ACC112 (cell line): ENCODE measurements around the gene GRB10.
A peak's percentile ranks its signal among the peaks of the same experiment; 100 is the strongest.

Experiments
- H2AFZ ChIP-seq: fragments of 200-600 bp; sonication (generic); one replicate; pipeline ENCODE4 v1.6.0; 2017; ENCODE audit warnings: antibody characterized with exemption, low read length; ENCODE audit not compliant: unreplicated experiment
- H3K27ac ChIP-seq: fragments of 200-600 bp; sonication (generic); 2 replicates; pipeline ENCODE4 v1.5.1; 2014; ENCODE audit warnings: low read depth, mild to moderate bottlenecking, antibody characterized with exemption, low read length, moderate library complexity
- H3K27me3 ChIP-seq: fragments of 200-600 bp; sonication (generic); 2 replicates; pipeline ENCODE4 v1.6.1; 2014; ENCODE audit warnings: mild to moderate bottlenecking, antibody characterized with exemption, low read length, moderate library complexity, mixed read lengths; ENCODE audit not compliant: insufficient read depth
- H3K36me3 ChIP-seq: fragments of 200-600 bp; sonication (generic); 2 replicates; pipeline ENCODE4 v1.6.1; 2016; ENCODE audit warnings: mild to moderate bottlenecking, antibody characterized with exemption, low read length, moderate library complexity, mixed read lengths; ENCODE audit not compliant: insufficient read depth
- H3K4me1 ChIP-seq: fragments of 200-600 bp; sonication (generic); one replicate; pipeline ENCODE4 v1.6.1; 2016; ENCODE audit warnings: low read length, mixed read lengths; ENCODE audit not compliant: insufficient read depth, unreplicated experiment, control insufficient read depth
- H3K4me3 ChIP-seq: fragments of 200-600 bp; sonication (generic); 2 replicates; pipeline ENCODE4 v1.5.1; 2014; ENCODE audit warnings: mild to moderate bottlenecking, low read depth, low read length
- H3K79me2 ChIP-seq: fragments of 200-600 bp; sonication (generic); one replicate; pipeline ENCODE4 v1.6.0; 2016; ENCODE audit warnings: low read length; ENCODE audit not compliant: control insufficient read depth, unreplicated experiment, insufficient read depth

GRB10 gene

DNA sequence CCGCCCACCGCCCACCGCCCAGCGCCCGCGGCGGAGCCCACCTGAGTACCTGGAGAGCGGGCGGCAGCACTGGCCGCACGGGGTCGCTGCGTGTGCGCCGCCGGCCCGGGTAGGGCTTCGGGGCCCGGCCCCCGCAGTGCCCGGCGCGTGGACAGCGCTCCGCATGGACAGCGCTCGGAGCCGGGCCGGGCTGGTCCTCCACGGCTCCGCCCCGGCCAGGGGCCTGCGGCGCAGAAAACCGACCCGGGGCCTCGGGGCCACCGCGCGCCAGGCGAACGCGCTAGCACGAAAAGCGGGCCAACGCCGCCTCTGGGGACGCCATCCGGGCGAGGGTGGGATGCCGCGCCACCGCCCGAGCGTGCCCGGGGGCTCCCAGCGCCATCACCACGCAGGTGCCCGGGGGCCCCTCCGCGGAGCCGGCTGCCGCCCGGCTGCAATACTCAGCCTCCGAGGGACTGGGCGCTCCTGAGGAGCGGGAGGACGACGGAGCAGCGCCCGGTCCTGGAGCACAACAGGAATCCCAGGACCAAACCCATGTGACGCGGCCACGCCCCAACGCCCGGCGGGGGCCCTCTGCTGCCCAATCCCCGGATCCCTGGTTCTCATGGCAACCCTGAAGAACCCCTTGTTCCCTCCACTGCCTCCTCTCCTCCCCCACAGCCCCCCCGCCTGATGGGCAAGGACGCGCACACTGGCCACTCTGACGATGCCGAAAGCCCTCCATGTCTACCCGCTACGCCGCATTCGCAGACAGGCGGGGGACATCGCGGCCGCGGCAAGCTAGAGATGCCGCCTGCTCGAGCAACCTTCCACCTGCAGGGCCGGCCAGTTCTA is at the start of gene GRB10:
Gene GRB10 (minus strand): TSS at position 522 of the 834 bp plus-strand sequence. CDS start 50,574 bp downstream, outside the sequence.
- Histone ChIP-seq H3K79me2 (peaks cover 96% of the 10 kb centered on the region), H3K27ac (no peak within 1 kb of the TSS), H3K36me3 (peaks cover 6% of the 10 kb centered on the region; the same call in 1 of the 2 replicates)

DNA sequence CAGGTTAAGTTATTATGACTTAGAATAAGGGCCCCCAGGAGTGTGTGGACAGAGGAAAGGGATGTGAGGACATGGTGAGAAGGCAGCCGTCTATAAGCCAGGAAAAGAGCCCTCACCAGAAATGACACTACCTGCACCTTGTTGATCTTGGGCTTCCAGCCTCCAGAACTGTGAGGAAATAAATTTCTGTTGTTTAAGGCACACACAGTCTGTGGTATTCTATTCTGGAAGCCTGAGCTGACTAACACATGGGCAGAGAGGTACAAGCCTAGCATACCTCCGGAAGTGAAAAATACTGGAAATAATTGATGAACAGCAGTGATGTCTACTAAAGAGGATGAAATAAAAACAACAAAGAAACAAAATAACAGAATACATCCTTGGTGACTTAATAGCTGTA is 46.1 kb upstream of the GRB10 start:
- Histone ChIP-seq H3K79me2 (no peaks in the 10 kb centered on the region), H3K27ac (no peak overlapping the region), H3K36me3 (no peaks in the 10 kb centered on the region), H3K27me3 (no peaks in the 10 kb centered on the region), H2AFZ (no peak overlapping the region), H3K4me3 (no peak overlapping the region), H3K4me1 (peaks cover 30% of the 10 kb centered on the region)

More for the DNA sequence above, at the start of gene GRB10:
- Histone ChIP-seq H3K4me1 (no peaks in the 10 kb centered on the region), H2AFZ (no peak within 1 kb of the TSS), H3K4me3 (peak within 1 kb of the TSS; percentile 76), H3K27me3 (no peaks in the 10 kb centered on the region)

DNA sequence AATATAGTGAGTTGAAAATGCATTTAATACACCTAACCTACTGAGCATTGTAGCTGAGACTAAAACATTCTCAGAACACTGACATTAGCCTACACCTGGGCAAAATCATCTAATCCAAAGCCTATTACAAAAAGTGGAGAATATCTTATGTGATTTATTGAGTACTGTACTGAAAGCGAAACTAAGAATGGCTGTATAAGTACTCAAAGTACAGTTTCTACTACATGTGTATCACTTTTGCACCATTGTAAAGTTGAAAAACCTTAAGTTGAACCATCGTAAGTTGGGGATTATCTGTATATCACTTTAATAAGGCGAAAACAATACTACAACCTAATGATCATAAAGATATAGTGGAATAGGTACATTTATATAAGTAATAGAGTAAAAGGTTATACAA is 45.4 kb upstream of the GRB10 start:
- Histone ChIP-seq H3K27me3 (no peaks in the 10 kb centered on the region), H2AFZ (no peak overlapping the region), H3K4me1 (peaks cover 29% of the 10 kb centered on the region), H3K27ac (no peak overlapping the region), H3K4me3 (no peak overlapping the region; the same call in 1 of the 2 replicates), H3K36me3 (no peaks in the 10 kb centered on the region), H3K79me2 (no peaks in the 10 kb centered on the region)

DNA sequence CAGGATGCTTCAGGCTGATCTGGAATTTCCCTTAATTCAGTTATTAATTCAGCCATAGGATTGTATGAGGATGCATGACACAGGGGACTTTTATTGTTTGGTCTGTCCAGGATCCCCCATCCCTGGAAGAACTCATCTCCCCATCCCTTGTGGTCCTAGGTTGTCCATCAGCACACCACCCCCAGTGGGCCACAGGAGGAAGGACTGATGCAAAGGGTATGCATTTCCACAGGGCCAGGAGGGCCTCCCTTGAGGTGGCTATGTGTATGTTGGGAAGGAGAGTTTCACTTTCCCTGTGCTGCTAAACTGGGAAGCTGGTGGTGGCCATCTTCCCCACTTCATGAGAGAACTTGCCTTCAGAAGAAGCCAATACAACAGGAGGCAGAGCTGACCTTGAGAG is 44.6 kb upstream of the GRB10 start:
- Histone ChIP-seq H3K79me2 (no peaks in the 10 kb centered on the region), H2AFZ (peak overlapping the region; percentile 27), H3K4me1 (peaks cover 30% of the 10 kb centered on the region), H3K27ac (peak overlapping the region; percentile 77; the same call in 1 of the 2 replicates), H3K36me3 (no peaks in the 10 kb centered on the region), H3K27me3 (no peaks in the 10 kb centered on the region), H3K4me3 (peak overlapping the region; percentile 5; the same call in 1 of the 2 replicates)

DNA sequence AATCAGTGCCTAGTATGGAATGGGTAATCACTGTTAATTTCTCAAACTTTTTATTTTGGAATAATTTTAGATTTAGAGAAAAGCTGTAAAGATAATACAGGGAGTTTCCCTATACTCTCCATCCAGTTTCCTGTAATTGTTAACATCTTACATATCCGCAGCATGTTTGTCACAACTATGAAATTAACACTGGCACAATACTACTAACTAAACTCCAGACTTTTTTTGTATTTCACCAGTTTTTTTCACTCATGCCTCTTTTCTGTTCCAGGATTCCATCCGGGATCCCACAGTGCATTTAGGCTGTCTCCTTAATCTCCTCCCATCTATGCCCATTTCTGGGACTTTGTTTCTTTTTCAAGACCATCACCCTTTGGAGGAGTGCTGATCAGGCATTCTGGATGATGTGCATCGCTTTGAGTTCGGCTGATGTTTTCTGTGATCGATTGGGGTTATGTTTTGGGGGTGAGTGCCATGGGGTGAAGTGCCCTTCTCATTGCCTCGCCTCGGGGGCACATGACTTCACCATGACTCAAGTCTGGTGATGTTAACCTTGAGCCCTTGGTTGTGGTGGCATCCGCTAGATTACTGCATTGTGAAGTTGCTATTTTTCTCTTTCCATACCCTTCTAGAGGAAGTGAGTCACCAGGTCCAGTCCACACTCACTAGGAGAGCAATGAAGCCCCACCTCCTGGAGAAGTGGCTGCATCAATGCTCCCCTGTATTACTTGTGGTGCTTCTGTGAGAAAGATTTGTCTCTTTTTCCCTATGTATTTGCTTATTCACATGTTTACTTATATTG is 43.9 kb upstream of the GRB10 start:
- H3K36me3 ChIP-seq, result no peaks in the 10 kb centered on the region
- no peaks in the 10 kb centered on the region for H3K79me2 ChIP-seq
- peak overlapping the region; percentile 27; the same call in 1 of the 2 replicates for H3K4me3 ChIP-seq
- H3K4me1 ChIP-seq, result peaks cover 37% of the 10 kb centered on the region
- no peaks in the 10 kb centered on the region for H3K27me3 ChIP-seq
- peak overlapping the region; percentile 43 for H2AFZ ChIP-seq
- peak overlapping the region; percentile 77 for H3K27ac ChIP-seq

DNA sequence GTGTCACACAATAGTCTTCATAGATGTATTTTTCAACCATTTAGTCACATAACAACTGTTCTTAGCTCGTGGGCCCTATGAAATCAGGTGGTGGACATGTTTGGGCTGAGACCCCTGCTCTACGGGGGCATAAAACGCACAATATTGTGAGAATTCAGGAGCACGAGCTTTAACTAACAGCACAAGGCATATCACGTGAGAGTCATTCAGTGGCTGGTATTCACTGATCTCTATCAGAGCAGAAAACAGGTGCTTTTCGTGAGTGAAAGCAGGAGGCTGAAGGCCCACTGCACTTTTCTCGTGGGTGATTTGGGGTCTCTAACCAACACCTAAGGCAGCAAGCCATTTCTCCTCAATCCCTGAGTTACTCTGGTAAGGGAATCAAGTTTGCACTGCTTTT is 42.8 kb upstream of the GRB10 start:
- H3K4me3 ChIP-seq, result no peak overlapping the region
- peaks cover 42% of the 10 kb centered on the region for H3K4me1 ChIP-seq
- no peaks in the 10 kb centered on the region for H3K79me2 ChIP-seq
- no peaks in the 10 kb centered on the region for H3K27me3 ChIP-seq
- H3K27ac ChIP-seq, result no peak overlapping the region
- no peaks in the 10 kb centered on the region for H3K36me3 ChIP-seq
- no peak overlapping the region for H2AFZ ChIP-seq

DNA sequence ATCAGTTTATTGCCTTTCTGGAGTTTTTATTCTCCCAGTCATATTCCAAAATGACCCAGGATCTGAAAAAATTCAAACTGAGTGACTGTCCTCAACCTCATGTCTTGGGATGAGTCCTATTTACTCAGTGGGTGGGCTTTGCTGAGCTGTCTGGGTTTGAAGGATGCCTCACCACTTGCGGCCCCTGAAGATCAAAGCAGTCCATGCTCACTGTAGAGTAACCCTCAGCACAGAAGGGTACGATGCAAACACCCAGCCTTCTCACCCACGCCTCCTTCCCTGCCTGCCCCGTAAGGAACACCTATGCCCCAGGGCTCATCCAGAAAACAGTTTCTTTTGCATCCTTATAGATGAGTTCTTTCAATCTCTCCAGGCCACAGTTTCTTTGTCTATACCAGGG is 42.2 kb upstream of the GRB10 start:
- Histone ChIP-seq H2AFZ (no peak overlapping the region), H3K4me3 (no peak overlapping the region)

DNA sequence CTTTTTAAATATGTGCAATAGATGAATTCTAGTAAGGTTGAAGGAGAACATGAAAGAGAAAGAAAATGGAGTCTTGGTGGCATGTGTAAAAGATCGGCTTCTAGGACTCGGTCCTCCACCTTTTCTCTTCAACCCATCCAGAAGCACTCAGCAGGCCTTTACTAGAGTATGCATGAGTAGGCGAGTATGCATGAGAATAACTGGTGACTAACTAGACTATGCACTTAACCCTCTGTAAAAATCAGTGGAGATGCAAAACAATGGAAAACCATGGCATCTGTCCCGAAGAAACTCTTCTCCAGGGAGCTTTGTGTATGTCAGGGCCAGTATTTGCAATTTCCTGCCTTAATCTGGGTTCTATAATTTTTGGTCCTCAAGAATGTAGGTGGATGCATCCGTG is 40.0 kb upstream of the GRB10 start:
- Histone ChIP-seq H3K27me3 (no peaks in the 10 kb centered on the region), H3K4me1 (peaks cover 40% of the 10 kb centered on the region), H3K36me3 (no peaks in the 10 kb centered on the region), H3K79me2 (no peaks in the 10 kb centered on the region), H2AFZ (no peak overlapping the region), H3K27ac (no peak overlapping the region), H3K4me3 (no peak overlapping the region)

More for the DNA sequence above, 42.2 kb upstream of the GRB10 start:
- no peaks in the 10 kb centered on the region for H3K27me3 ChIP-seq
- H3K79me2 ChIP-seq, result no peaks in the 10 kb centered on the region
- H3K27ac ChIP-seq, result no peak overlapping the region
- H3K4me1 ChIP-seq, result peaks cover 42% of the 10 kb centered on the region
- no peaks in the 10 kb centered on the region for H3K36me3 ChIP-seq

DNA sequence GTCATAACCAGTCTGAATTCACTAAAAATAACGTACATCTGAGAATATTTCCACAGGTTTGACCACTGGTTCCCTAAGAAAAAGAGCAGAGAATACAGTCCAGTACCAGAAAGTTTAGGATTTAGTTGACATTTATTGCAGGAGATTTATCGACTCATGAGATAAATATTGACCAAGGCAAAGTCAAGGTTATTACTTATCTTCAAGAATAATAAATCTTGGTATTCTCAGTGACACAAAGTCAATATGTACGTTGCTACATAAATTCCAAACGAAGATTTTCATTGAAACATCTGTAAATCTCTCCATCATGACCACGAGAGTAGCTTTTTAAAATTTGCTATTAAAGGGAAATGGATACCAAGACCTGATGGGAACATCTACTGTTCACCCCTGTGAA is 39.4 kb upstream of the GRB10 start:
- Histone ChIP-seq H2AFZ (no peak overlapping the region), H3K4me1 (peaks cover 34% of the 10 kb centered on the region), H3K27me3 (no peaks in the 10 kb centered on the region), H3K79me2 (no peaks in the 10 kb centered on the region), H3K27ac (no peak overlapping the region; the same call in 1 of the 2 replicates), H3K36me3 (no peaks in the 10 kb centered on the region), H3K4me3 (no peak overlapping the region)

DNA sequence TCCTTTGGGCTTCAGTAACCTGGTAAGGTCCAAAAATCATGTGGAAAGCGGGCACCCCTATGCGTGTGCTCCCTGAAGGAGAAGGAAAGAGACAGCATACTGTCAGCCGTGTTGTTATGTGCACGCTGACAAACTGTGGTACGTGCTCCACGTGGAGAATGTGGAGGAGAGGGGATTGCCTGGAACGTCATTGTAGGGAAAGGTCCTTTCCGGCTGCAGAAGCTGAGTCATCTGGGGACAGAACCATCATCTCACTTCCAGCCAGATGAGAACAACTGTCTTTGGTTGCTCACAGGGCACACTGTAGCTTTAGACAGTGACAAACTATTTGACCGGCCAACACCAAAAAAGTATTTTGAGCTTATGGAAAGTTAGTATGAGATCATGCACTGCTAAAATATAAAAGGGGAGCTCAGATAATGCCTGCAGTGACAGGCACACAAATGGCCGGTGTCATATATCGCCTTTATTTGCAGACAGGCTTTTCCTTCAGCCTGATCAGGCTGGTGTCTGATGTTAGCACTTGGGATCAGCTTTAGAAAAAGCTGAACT is 38.8 kb upstream of the GRB10 start:
- Histone ChIP-seq H3K27ac (no peak overlapping the region), H3K4me3 (no peak overlapping the region), H3K27me3 (no peaks in the 10 kb centered on the region), H3K79me2 (no peaks in the 10 kb centered on the region), H3K36me3 (no peaks in the 10 kb centered on the region), H2AFZ (no peak overlapping the region), H3K4me1 (peaks cover 30% of the 10 kb centered on the region)
